ENCODE results near the gene SMARCD2.

GRCh38 chr17:63847525-63848249, 5.2 kb upstream of the SMARCD2 start:
- no peak for TF ChIP-seq USF1 (IDR thresholded peaks at IDR 0.05)
- TF ChIP-seq TCF12 (IDR thresholded peaks at IDR 0.05; ENCODE audit: low read depth), result no peak
- TF ChIP-seq CEBPB (IDR thresholded peaks at IDR 0.05), result no peak
- no peak for TF ChIP-seq CREB1 (IDR thresholded peaks at IDR 0.05; ENCODE audit: low read depth)
- TF ChIP-seq TEAD4 (IDR thresholded peaks at IDR 0.05), result no peak
- no peak for TF ChIP-seq YY1 (IDR thresholded peaks at IDR 0.05; ENCODE audit: low read depth)
- TF ChIP-seq, protein P1, sequence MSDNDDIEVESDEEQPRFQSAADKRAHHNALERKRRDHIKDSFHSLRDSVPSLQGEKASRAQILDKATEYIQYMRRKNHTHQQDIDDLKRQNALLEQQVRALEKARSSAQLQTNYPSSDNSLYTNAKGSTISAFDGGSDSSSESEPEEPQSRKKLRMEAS (IDR thresholded peaks at IDR 0.05), result no peak
- no peak for TF ChIP-seq EP300 (IDR thresholded peaks at IDR 0.05; ENCODE audit: borderline replicate concordance)
- no peak for TF ChIP-seq FOXM1 (IDR thresholded peaks at IDR 0.05; ENCODE audit: borderline replicate concordance, low read depth)
- no peak for TF ChIP-seq EGR1 (IDR thresholded peaks at IDR 0.05)
- TF ChIP-seq NFIC (IDR thresholded peaks at IDR 0.05), result no peak
- TF ChIP-seq, protein P2, sequence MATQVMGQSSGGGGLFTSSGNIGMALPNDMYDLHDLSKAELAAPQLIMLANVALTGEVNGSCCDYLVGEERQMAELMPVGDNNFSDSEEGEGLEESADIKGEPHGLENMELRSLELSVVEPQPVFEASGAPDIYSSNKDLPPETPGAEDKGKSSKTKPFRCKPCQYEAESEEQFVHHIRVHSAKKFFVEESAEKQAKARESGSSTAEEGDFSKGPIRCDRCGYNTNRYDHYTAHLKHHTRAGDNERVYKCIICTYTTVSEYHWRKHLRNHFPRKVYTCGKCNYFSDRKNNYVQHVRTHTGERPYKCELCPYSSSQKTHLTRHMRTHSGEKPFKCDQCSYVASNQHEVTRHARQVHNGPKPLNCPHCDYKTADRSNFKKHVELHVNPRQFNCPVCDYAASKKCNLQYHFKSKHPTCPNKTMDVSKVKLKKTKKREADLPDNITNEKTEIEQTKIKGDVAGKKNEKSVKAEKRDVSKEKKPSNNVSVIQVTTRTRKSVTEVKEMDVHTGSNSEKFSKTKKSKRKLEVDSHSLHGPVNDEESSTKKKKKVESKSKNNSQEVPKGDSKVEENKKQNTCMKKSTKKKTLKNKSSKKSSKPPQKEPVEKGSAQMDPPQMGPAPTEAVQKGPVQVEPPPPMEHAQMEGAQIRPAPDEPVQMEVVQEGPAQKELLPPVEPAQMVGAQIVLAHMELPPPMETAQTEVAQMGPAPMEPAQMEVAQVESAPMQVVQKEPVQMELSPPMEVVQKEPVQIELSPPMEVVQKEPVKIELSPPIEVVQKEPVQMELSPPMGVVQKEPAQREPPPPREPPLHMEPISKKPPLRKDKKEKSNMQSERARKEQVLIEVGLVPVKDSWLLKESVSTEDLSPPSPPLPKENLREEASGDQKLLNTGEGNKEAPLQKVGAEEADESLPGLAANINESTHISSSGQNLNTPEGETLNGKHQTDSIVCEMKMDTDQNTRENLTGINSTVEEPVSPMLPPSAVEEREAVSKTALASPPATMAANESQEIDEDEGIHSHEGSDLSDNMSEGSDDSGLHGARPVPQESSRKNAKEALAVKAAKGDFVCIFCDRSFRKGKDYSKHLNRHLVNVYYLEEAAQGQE (IDR thresholded peaks at IDR 0.05; ENCODE audit: low read depth), result no peak

Data from Ishikawa (cell line).